ENCODE data around the gene GRHL1.

Gene GRHL1

GRCh38 chr2:9939587-9940485 lies 11.7 kb upstream of the GRHL1 start:
- in situ Hi-C loops (cut with MboI; ENCODE audit: low sequenced_read_pairs, unreplicated experiment), result no loop called here
- TF ChIP-seq CTCF (IDR thresholded peaks at IDR 0.05; ENCODE audit: borderline replicate concordance, control extremely low read depth, extremely low read depth, insufficient read depth, missing control alignments), result no peak
- no peak for DNase-seq (ENCODE audit: low spot score)

- no peak for DNase-seq (ENCODE audit: low spot score)
- no peak for TF ChIP-seq CTCF (IDR thresholded peaks at IDR 0.05; ENCODE audit: borderline replicate concordance, control extremely low read depth, extremely low read depth, insufficient read depth, missing control alignments)
- in situ Hi-C loops (cut with MboI; ENCODE audit: low sequenced_read_pairs, unreplicated experiment), result no loop called here
Observed at GRCh38 chr2:9941196-9941995, 10.1 kb upstream of the GRHL1 start.

GRCh38 chr2:9941996-9942390 lies 9.5 kb upstream of the GRHL1 start:
- no peak for TF ChIP-seq CTCF (IDR thresholded peaks at IDR 0.05; ENCODE audit: borderline replicate concordance, control extremely low read depth, extremely low read depth, insufficient read depth, missing control alignments)
- in situ Hi-C loops (cut with MboI; ENCODE audit: low sequenced_read_pairs, unreplicated experiment), result no loop called here
- no peak for DNase-seq (ENCODE audit: low spot score)

- no peak for TF ChIP-seq CTCF (IDR thresholded peaks at IDR 0.05; ENCODE audit: borderline replicate concordance, control extremely low read depth, extremely low read depth, insufficient read depth, missing control alignments)
- DNase-seq (ENCODE audit: low spot score), result no peak
- in situ Hi-C loops (cut with MboI; ENCODE audit: low sequenced_read_pairs, unreplicated experiment), result no loop called here
Observed at GRCh38 chr2:9944330-9944758, 7.1 kb upstream of the GRHL1 start.

GRCh38 chr2:9945596-9945995 lies 5.9 kb upstream of the GRHL1 start:
- in situ Hi-C loops (cut with MboI; ENCODE audit: low sequenced_read_pairs, unreplicated experiment), result no loop called here
- no peak for DNase-seq (ENCODE audit: low spot score)
- no peak for TF ChIP-seq CTCF (IDR thresholded peaks at IDR 0.05; ENCODE audit: borderline replicate concordance, control extremely low read depth, extremely low read depth, insufficient read depth, missing control alignments)

- in situ Hi-C loops (cut with MboI; ENCODE audit: low sequenced_read_pairs, unreplicated experiment), result no loop called here
- no peak for DNase-seq (ENCODE audit: low spot score)
- no peak for TF ChIP-seq CTCF (IDR thresholded peaks at IDR 0.05; ENCODE audit: borderline replicate concordance, control extremely low read depth, extremely low read depth, insufficient read depth, missing control alignments)
Observed at GRCh38 chr2:9946076-9946475, 5.4 kb upstream of the GRHL1 start.

Data from GM13976 (cell line).